ENCODE data around the gene MAPKAP1.

- TF ChIP-seq TAF1 (IDR thresholded peaks at IDR 0.05; ENCODE audit: borderline replicate concordance, insufficient read depth, low read length) (no peak), REST (IDR thresholded peaks at IDR 0.05; ENCODE audit: insufficient read depth in 1 of 2, low read depth in 2 of 2, low read length in 2 of 2) (no peak), POLR2AphosphoS5 (IDR thresholded peaks at IDR 0.05; ENCODE audit: low read depth, low read length) (no peak)
Observed at GRCh38 chr9:125421591-125422181, 285.3 kb downstream of the MAPKAP1 start.
